ELR (cell line): Measurements from ENCODE around the gene ZSWIM8.

Source experiments
- DNase-seq: peaks from one replicate; pipeline ENCODE4 v3.0.0-alpha.2; 2015; ENCODE audit warnings: low read depth

The ZSWIM8 gene

DNA sequence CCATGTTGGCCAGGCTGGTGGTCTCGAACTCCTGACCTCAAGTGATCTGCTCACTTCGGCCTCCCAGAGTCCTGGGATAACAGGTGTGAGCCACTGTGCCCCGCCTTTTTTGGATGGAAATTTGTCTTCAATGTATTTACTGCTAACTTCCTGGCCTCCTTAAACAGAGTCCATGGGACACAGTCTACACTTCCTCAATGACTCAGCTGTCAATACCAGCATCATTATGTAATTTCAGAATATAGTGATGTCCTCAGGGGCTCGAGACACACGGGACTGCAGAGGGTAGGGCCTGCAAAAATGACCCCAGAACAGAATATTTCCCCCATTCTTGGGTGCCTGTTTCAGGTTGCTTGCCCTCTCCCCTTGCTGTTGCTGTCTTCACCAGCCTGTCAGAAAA, 57.9 kb downstream of the ZSWIM8 start:
- peak; percentile 38 for DNase-seq

DNA sequence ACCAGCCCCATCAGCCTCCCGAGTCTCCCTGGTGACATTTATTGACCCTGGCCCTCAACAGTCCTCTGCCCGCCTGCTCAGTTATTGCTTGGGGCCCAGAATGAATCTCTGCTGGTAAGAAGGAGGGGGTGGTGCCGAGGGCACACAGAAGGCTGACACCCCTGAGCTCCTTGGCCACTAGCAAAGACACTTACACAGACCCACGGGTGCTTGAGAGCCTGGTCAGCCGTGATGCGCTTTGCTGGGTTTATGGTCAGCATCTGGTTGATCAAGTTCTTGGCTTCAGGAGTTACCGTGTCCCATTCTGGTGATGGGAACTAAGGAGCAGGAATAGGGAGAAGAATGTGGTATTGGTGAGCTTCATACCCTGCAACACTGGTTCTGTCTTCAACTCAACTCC, 61.6 kb downstream of the ZSWIM8 start:
- no peak for DNase-seq

DNA sequence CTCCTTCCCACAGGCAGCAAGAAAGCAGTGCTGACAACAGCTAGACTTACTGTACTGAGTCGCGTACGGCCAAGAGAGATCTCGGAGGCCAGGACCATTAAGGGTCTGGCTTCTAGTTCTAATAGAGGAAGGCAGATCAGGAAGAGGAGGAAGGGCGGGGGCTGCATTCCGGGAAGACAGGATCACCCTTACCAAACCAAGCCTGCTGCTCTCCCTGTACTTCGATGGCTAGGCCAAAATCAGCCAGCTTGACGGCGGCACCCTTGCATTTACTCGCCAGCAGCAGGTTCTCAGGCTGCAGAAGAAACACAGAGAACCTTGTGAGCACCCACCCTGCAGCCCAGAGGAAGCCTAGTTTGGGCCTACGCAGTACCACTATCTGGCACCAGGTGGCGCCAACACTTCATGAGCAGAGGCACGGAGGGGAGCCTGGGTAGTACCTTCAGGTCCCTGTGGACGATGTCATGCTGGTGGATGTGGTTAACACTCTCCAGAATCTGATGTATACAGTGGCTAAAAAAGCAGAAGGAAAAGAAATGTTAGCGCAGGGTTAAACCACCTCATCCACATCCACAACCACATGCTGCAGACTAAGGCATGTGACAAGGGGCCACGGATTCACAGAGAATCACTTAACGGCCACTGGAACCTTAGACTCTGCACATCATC, 63.5 kb downstream of the ZSWIM8 start:
- peak; percentile 87 for DNase-seq

DNA sequence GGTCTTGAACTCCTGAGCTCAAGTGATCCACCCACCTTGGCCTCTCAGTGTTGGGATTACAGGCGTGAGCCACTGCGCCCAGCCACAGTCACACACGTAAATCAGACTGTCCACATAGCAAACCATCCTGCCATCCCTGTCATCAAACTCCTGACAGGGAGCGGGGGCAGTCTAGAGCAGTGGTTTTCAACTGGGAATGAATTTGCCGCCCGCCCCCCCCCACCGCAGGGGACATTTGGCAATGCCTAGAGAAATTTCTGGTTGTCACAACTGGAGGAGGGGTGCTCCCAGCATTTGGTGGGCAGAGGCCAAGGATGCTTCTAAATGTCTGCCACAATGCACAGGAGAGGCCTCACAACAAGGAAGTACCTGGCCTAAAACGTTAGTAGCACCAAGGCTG, 64.8 kb downstream of the ZSWIM8 start:
- no peak for DNase-seq

DNA sequence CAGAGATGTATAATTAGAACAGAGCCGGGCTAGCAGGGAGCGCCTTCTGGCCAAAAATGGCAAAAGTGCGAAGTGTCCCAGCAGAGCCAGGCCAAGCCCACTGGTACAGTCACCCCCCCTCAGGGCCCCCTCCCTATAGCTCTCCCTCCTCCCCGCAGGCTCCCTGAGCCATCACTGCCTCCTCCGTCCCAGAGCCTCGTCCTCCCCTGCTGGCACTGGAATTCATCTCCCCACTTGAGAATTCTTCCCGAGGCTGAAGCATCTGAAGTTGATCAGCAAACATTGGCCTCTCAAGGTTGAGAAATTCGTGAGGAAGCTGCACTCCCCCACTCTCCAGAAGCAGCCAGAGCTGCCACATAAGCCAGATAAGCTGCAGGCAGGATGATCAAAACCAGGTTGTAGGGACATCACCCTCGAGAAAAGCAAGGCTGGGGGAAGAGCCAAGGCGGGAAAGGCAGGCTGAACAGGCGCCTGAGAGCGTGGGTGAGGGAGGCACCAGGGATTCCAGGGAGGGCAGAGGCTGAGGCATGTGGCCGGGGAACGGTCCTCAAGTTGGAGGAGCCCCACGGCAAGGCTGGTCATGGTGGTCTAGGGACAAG, 65.6 kb downstream of the ZSWIM8 start:
- no peak for DNase-seq
